CD8-positive, alpha-beta memory T cell (primary cell): Measurements from ENCODE around the gene MTOR. TPM values are rescaled to one million over a fixed set of nuclear protein-coding genes. Genes with fewer than 3 reads are reported as not detected.

ENCODE experiments used
- CTCF ChIA-PET: fragments of 350-600 bp; sonication (Branson Sonifier 250); formaldehyde crosslinking; loops from one replicate; lab custom pipeline; 2021; ENCODE audit warnings: antibody characterized with exemption; lab: Charles Lee
- POLR2A ChIA-PET: fragments of 350-600 bp; sonication (Branson Sonifier 250); formaldehyde crosslinking; loops from one replicate; lab custom pipeline; 2021; ENCODE audit warnings: antibody characterized with exemption; lab: Charles Lee
- DNase-seq, 5 donors: peaks; one replicate each; pipeline versions ENCODE4 v3.0.0 to v3.0.0-alpha.2; 2020 to 2022; ENCODE audit warnings: mixed read lengths in 1 of 5
- H3K27ac ChIP-seq: one replicate; pipeline ENCODE4 v1.7.0; 2013; ENCODE audit warnings: low read depth, mild to moderate bottlenecking, low read length, moderate library complexity
- H3K27me3 ChIP-seq: 2 replicates; pipeline ENCODE4 v1.7.0; 2013; ENCODE audit warnings: low read length, mild to moderate bottlenecking; ENCODE audit not compliant: insufficient read depth, poor library complexity, severe bottlenecking
- H3K36me3 ChIP-seq: 2 replicates; pipeline ENCODE4 v1.7.0; 2013; ENCODE audit warnings: mild to moderate bottlenecking, low read length, moderate library complexity; ENCODE audit not compliant: insufficient read depth
- H3K4me1 ChIP-seq: 2 replicates; pipeline ENCODE4 v1.7.0; 2013; ENCODE audit warnings: mild to moderate bottlenecking, low read length, moderate library complexity; ENCODE audit not compliant: insufficient read depth
- H3K4me3 ChIP-seq: 2 replicates; pipeline ENCODE4 v1.7.0; 2013; ENCODE audit warnings: mild to moderate bottlenecking, low read length
- H3K9me3 ChIP-seq: 2 replicates; pipeline ENCODE4 v1.7.0; 2013; ENCODE audit warnings: mild to moderate bottlenecking, low read length
- H3K27ac Mint-ChIP-seq, 8 donors: one replicate each; pipeline ENCODE4 v1.8.0; 2020 to 2021; ENCODE audit warnings: mixed read lengths in 8 of 8, mild to moderate bottlenecking in 6 of 8, inconsistent platforms in 3 of 8, moderate library complexity in 3 of 8
- H3K27me3 Mint-ChIP-seq, 2 donors: one replicate each; pipeline ENCODE4 v1.8.0; 2020 to 2021; ENCODE audit warnings: mixed read lengths in 2 of 2, mild to moderate bottlenecking in 1 of 2, moderate library complexity in 1 of 2
- H3K36me3 Mint-ChIP-seq, 3 donors: one replicate each; pipeline ENCODE4 v1.8.0; 2020 to 2021; ENCODE audit warnings: mixed read lengths in 3 of 3, inconsistent platforms in 1 of 3, mild to moderate bottlenecking in 1 of 3
- H3K4me1 Mint-ChIP-seq, 3 donors: one replicate each; pipeline ENCODE4 v1.8.0; 2020 to 2021; ENCODE audit warnings: mixed read lengths in 3 of 3, inconsistent platforms in 1 of 3, mild to moderate bottlenecking in 1 of 3
- H3K4me3 Mint-ChIP-seq, 7 donors: one replicate each; pipeline ENCODE4 v1.8.0; 2020 to 2021; ENCODE audit warnings: mixed read lengths in 7 of 7, mild to moderate bottlenecking in 6 of 7, moderate library complexity in 4 of 7, inconsistent platforms in 2 of 7
- H3K9me3 Mint-ChIP-seq, 5 donors: one replicate each; pipeline ENCODE4 v1.8.0; 2020 to 2022; ENCODE audit warnings: mixed read lengths in 5 of 5, mild to moderate bottlenecking in 3 of 5, moderate library complexity in 2 of 5, inconsistent platforms in 1 of 5
- polyA plus RNA-seq: library from polyadenylated mRNA; unstranded; fragments of 300-500 nt; fragmentation: Illumina TruSeq; gene quantifications from one replicate; pipeline ENCODE4 v1.2.3, GENCODE V29; 2021
- total RNA-seq, 2 experiments: library from RNA; stranded (reverse); gene quantifications; one replicate each; pipeline ENCODE4 v1.2.3, GENCODE V29; 2021

Gene MTOR
- total and polyA plus RNA-seq, 3 experiments from 2014 or later: 8.0 to 55.2 (median 53.9) TPM

DNA sequence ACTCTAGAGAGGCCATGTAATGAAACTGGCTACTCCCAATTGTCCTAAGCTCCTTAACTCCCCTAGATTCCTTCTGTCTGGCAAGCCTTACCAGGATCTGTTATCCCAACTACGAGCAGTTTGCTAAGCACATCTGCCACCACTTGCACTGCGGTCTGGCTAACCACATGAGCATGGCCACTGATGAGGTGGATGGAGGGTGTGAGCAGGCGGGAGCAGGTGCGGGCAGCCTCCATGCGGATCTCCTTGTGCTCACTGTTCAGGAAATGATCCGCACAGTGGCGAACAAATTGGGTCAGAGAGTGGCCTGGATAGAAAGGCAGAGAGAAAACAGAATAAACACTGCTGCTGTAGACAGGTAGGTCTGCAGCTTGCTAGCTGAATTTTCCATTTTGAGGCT, 24.0 kb downstream of the MTOR start:
- Histone ChIP-seq H3K36me3 (peaks cover 77% of the 10 kb centered on the region), H3K9me3 (no peaks in the 10 kb centered on the region), H3K27me3 (no peaks in the 10 kb centered on the region), H3K4me1 (no peaks in the 10 kb centered on the region), H3K4me3 (no peak overlapping the region), H3K27ac (no peak overlapping the region)
- Mint-ChIP-seq H3K27ac (peak overlapping the region in 1 of 8 donors; percentile 54), H3K4me1 (peaks cover 4 to 5% (median 5%) of the 10 kb centered on the region in 3 donors), H3K27me3 (no peaks in the 10 kb centered on the region), H3K36me3 (peaks cover 14 to 83% (median 16%) of the 10 kb centered on the region in 3 donors), H3K9me3 (no peaks in the 10 kb centered on the region), H3K4me3 (no peak overlapping the region)
- ChIA-PET CTCF (interaction anchor here (1.0 to 2.9 kb wide), 2 partner anchors 201 to 404 kb away, joined by 3 to 8 read pairs; no protein-coding TSS in a partner anchor), POLR2A (interaction anchor here (0.5 kb wide), 1 partner anchor 427 kb away, joined by 3 read pairs; no protein-coding TSS in a partner anchor)
- DNase-seq: no peak

DNA sequence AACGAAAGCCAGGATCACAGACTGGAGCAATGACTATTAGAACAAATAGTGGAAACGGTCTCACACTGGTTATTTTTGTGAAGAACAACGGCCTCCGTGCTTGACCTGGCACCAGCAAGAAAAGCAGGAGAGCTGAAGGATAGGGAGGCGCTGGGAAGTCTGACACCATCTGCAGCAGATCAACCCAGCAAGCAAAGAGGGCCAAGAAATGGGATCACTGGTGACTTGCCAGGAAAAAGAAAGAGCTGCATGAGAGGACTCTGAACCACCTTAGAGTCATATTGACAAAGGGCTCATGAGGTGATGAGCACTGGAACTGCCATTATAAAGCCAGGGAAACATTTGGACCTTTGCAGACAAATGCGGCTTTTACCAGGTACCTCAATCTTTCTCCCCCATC, 25.0 kb downstream of the MTOR start:
- DNase-seq: no peak
- Mint-ChIP-seq H3K4me3 (no peak overlapping the region), H3K4me1 (peaks cover 4 to 5% (median 5%) of the 10 kb centered on the region in 3 donors), H3K27me3 (no peaks in the 10 kb centered on the region), H3K27ac (peak overlapping the region in 2 of 8 donors; percentile 26 to 69), H3K36me3 (peaks cover 14 to 81% (median 20%) of the 10 kb centered on the region in 3 donors), H3K9me3 (no peaks in the 10 kb centered on the region)
- Histone ChIP-seq H3K4me3 (no peak overlapping the region), H3K4me1 (no peaks in the 10 kb centered on the region), H3K27ac (no peak overlapping the region), H3K36me3 (peaks cover 73% of the 10 kb centered on the region), H3K9me3 (no peaks in the 10 kb centered on the region), H3K27me3 (no peaks in the 10 kb centered on the region)
- ChIA-PET POLR2A (no interaction called here), CTCF (interaction anchor here (1.0 to 2.9 kb wide), 2 partner anchors 200 to 404 kb away, joined by 3 to 8 read pairs; no protein-coding TSS in a partner anchor)

DNA sequence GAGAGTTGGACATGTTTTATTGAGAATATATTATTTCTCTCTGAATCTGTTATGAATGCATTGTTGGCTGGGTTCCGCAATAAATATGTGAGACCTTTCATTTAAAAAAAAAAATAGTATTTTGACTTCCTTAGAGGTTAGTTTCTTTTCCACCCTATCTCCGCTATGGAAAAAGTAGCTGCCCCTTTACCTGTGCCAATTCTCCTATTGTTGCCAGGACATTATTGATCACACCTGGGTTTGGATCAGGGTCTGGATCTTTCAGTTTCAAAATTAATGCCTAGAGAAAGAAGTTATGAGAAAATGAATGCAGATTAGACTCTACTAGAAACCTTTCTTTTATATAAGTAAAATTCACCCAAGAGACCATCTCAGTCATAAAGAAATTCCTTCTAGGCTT, 29.1 kb downstream of the MTOR start:
- H3K27me3 Mint-ChIP-seq: no peaks in the 10 kb centered on the region
- H3K4me3 Mint-ChIP-seq: no peak overlapping the region
- no peak for DNase-seq
- H3K4me1 Mint-ChIP-seq: peaks cover 0 to 2% (median under 1%) of the 10 kb centered on the region in 3 donors
- ChIA-PET CTCF (no interaction called here), POLR2A (no interaction called here)
- peaks cover 76% of the 10 kb centered on the region for H3K36me3 ChIP-seq
- H3K4me3 ChIP-seq: no peak overlapping the region
- H3K9me3 Mint-ChIP-seq: no peaks in the 10 kb centered on the region
- no peaks in the 10 kb centered on the region for H3K27me3 ChIP-seq
- H3K27ac Mint-ChIP-seq: no peak overlapping the region
- H3K4me1 ChIP-seq: no peaks in the 10 kb centered on the region
- H3K36me3 Mint-ChIP-seq: peaks cover 16 to 88% (median 33%) of the 10 kb centered on the region in 3 donors
- no peak overlapping the region for H3K27ac ChIP-seq
- H3K9me3 ChIP-seq: no peaks in the 10 kb centered on the region

DNA sequence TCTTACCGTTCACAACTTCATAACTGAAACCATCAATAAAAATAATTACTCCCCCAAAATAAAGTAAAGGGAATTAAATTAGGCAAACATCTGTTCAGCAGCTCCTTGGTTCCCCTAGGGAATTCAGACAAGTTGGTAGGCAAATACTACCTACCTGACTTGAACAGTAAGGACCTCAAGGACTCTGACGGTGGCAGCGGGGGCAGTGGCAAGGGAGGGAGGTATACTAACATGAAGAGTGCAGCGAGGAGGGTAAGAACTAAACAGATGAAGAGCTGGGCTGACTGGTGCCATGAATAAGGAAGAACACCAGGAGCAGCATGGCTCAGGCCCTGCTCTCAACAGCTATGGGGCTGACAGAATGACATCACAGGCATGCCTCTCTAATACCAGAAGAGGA, 33.1 kb downstream of the MTOR start:
- Mint-ChIP-seq H3K27ac (peak overlapping the region in 2 of 8 donors; percentile 55 to 67), H3K9me3 (no peaks in the 10 kb centered on the region), H3K4me3 (no peak overlapping the region), H3K36me3 (peaks cover 15 to 83% (median 42%) of the 10 kb centered on the region in 3 donors), H3K27me3 (no peaks in the 10 kb centered on the region), H3K4me1 (peaks cover 7 to 20% (median 11%) of the 10 kb centered on the region in 3 donors)
- no peaks in the 10 kb centered on the region for H3K9me3 ChIP-seq
- H3K36me3 ChIP-seq: peaks cover 54% of the 10 kb centered on the region
- CTCF ChIA-PET: interaction anchor here (1.3 kb wide), 1 partner anchor 191 kb away, joined by 4 read pairs; no protein-coding TSS in a partner anchor
- POLR2A ChIA-PET: interaction anchor here (0.7 kb wide), 1 partner anchor 11 kb away, joined by 3 read pairs; no protein-coding TSS in a partner anchor
- no peaks in the 10 kb centered on the region for H3K27me3 ChIP-seq
- no peak overlapping the region for H3K4me3 ChIP-seq
- DNase-seq: no peak
- peaks cover 5% of the 10 kb centered on the region for H3K4me1 ChIP-seq
- H3K27ac ChIP-seq: no peak overlapping the region

DNA sequence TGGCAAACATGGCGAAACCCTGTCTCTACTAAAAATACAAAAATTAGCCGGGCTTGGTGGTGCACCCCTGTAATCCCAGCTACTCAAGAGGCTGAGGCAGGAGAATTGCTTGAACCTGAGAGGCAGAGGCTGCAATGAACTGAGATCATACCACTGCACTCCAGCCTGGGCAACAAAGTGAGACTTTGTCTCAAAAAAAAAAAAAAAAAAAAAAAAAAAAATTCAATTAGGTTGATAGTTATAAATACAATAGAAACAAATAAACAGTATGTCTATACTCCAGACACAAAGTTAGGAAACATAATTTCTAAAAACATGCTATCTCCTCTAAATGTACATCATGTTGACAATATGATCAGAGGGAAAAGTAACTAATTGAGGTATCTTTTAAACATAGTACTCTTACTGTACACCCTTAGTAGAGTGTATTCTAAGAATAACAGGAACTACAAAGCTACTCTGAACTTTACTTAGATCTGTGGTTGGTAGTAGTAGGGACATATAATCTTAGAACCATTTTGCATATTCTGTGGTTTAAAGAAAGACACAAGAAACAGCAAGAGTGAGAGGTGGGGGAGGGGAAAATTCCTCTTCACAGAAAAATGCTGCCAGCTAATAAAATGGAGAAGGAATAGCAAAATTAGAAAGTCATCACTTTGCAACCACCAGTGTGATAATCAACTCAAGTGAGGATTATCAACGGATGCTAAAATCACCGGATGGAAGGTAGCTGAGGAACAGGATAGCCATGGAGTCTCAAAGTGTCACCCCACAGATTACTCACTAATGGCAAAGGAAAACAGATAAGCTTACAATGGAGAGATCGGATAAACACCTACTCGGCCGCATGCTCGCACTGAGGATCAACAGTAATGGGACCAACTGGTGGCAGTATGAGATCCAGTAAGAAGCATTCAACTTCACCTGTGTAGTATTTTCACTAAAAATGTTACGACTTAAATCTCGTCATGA, 35.0 kb downstream of the MTOR start:
- Histone ChIP-seq H3K4me1 (peaks cover 5% of the 10 kb centered on the region), H3K36me3 (peaks cover 41% of the 10 kb centered on the region), H3K4me3 (no peak overlapping the region), H3K27me3 (no peaks in the 10 kb centered on the region), H3K9me3 (no peaks in the 10 kb centered on the region), H3K27ac (no peak overlapping the region)
- ChIA-PET CTCF (interaction anchor here (0.8 kb wide), 1 partner anchor 418 kb away, joined by 3 read pairs; no protein-coding TSS in a partner anchor), POLR2A (no interaction called here)
- no peaks in the 10 kb centered on the region for H3K27me3 Mint-ChIP-seq
- H3K27ac Mint-ChIP-seq: peak overlapping the region in 5 of 8 donors; percentile 7 to 56 (median 45)
- no peak overlapping the region for H3K4me3 Mint-ChIP-seq
- DNase-seq: no peak
- no peaks in the 10 kb centered on the region for H3K9me3 Mint-ChIP-seq
- H3K36me3 Mint-ChIP-seq: peaks cover 9 to 78% (median 38%) of the 10 kb centered on the region in 3 donors
- H3K4me1 Mint-ChIP-seq: peaks cover 7 to 27% (median 12%) of the 10 kb centered on the region in 3 donors

DNA sequence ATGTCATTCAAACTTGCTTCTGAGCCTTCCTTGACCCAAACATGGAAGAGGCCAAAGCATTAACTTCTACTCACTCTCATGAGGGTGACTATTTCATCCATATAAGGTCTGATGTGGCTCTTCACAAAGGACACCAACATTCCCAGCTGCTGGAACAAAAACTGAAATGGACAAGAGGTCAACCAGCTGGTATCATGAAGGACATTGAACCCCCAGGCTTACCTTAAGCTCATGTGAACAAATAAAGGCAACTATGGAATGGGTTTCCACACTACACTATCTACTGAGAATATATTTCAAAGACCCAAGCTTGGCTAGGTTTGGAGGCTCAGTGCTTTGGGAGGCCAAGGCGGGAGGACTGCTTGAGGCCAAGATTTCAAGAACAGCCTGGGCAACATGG, 46.3 kb downstream of the MTOR start:
- no peaks in the 10 kb centered on the region for H3K4me1 Mint-ChIP-seq
- CTCF ChIA-PET: interaction anchor here (0.7 kb wide), 1 partner anchor 41 kb away, joined by 4 read pairs; no protein-coding TSS in a partner anchor
- H3K27me3 Mint-ChIP-seq: no peaks in the 10 kb centered on the region
- H3K36me3 Mint-ChIP-seq: peaks cover 12 to 85% (median 38%) of the 10 kb centered on the region in 3 donors
- no peaks in the 10 kb centered on the region for H3K27me3 ChIP-seq
- DNase-seq: no peak
- H3K4me3 ChIP-seq: no peak overlapping the region
- POLR2A ChIA-PET: no interaction called here
- H3K27ac Mint-ChIP-seq: peak overlapping the region in 3 of 8 donors; percentile 8 to 64 (median 34)
- H3K36me3 ChIP-seq: peaks cover 60% of the 10 kb centered on the region
- H3K9me3 ChIP-seq: no peaks in the 10 kb centered on the region
- H3K4me1 ChIP-seq: no peaks in the 10 kb centered on the region
- H3K9me3 Mint-ChIP-seq: no peaks in the 10 kb centered on the region
- no peak overlapping the region for H3K27ac ChIP-seq
- H3K4me3 Mint-ChIP-seq: no peak overlapping the region

DNA sequence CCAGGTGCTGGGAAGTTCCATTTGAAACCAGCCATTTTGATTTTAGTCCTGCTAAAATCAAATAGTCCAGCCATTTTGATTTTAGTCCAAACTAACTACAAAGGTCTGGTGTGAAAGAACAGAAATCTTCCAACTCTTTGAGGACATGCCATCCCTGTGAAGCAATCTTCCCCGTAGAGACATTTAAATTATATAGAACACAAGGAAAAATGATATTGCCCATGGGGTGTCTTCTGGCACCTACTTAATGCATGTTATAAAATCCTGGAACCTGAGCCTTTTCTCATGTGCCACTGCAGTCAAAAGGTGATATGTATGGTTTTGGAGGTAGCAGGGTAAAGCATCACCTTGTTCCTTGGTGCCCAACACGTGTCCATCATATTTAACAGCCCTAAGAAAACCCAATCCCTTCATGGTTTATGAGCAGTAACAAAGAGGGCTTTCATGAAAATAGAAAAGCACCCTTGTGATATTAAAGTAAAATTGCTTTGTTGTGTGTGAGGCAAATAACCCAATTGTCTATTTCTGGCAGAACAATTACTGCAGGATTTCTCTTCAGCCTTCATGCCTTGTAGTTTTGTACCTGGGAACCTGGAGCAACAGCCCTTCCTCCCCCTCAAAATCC, 46.9 kb downstream of the MTOR start:
- Mint-ChIP-seq H3K4me1 (no peaks in the 10 kb centered on the region), H3K36me3 (peaks cover 12 to 88% (median 44%) of the 10 kb centered on the region in 3 donors), H3K27me3 (no peaks in the 10 kb centered on the region), H3K9me3 (no peaks in the 10 kb centered on the region), H3K4me3 (no peak overlapping the region), H3K27ac (peak overlapping the region in 2 of 8 donors; percentile 8 to 64)
- peaks cover 66% of the 10 kb centered on the region for H3K36me3 ChIP-seq
- ChIA-PET CTCF (interaction anchor here (0.7 kb wide), 1 partner anchor 41 kb away, joined by 4 read pairs; no protein-coding TSS in a partner anchor), POLR2A (no interaction called here)
- H3K4me1 ChIP-seq: no peaks in the 10 kb centered on the region
- no peaks in the 10 kb centered on the region for H3K27me3 ChIP-seq
- H3K4me3 ChIP-seq: no peak overlapping the region
- no peak for DNase-seq
- no peak overlapping the region for H3K27ac ChIP-seq
- no peaks in the 10 kb centered on the region for H3K9me3 ChIP-seq
